Right lobe of liver (tissue), 4 donors: Measurements from ENCODE around the gene TBXA2R.

Experiments
- POLR2A ChIP-seq: fragments of 450-650 bp; IDR thresholded peaks from one replicate; pipeline ENCODE4 v1.6.1; 2017; ENCODE audit warnings: antibody characterized with exemption, mild to moderate bottlenecking
- TF ChIP-seq, protein P1 (sequence below), 4 donors: fragments of 200-600 bp in 3 of 4; fragments of 450-650 bp in 1 of 4; IDR thresholded peaks; one replicate each; pipeline versions ENCODE4 v1.5.1 to v1.8.0; 2016 to 2022; ENCODE audit warnings: antibody characterized with exemption in 4 of 4, mild to moderate bottlenecking in 2 of 4
- donor health status: DM: no; HTN: no; CAD: no.
- donor health status: DM: no; HTN: no; CAD: no.
- donor health status: DM: no; HTN: yes; CAD: no.

DNA sequence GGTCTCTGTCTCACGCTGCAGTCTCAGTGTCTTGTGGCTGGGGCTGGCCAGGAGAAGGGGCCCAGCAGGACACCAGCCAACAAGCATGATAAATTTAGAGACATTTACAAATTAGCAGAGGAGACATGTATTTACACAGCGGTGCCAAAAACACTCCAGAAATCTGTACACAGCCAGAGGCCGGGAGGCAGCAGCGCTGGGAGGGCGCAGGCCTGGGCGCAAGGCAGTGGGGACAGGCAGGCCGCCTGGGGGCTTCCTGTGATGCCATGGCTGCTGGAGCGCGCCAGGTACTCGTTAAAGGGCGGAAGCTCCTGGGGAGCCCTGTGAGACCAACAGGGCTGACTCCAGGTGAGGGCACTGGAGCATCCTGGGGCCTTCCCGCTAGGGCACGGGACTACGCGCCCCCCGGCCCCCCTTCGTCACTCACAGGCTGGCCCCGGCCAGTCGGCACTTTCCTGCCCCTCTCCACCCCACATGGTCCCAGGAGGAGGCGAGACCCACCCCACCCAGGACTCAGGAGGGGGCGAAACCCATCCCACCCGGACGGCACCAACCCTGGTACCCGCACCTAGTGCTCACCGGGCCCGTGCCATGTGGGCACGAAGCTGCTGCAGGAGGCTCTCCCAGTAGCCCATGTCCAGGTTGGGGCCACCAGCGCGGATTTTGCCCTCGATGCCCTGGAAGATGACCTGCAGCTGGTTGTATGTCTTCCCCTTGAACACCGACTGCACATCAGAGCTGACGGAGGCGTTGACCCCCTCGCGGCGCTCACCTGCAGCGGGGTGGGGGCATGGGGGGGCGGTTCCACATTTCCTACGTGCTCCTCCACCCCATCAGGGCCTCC, 7.4 kb upstream of the TBXA2R start:
- TF ChIP-seq, protein P1, sequence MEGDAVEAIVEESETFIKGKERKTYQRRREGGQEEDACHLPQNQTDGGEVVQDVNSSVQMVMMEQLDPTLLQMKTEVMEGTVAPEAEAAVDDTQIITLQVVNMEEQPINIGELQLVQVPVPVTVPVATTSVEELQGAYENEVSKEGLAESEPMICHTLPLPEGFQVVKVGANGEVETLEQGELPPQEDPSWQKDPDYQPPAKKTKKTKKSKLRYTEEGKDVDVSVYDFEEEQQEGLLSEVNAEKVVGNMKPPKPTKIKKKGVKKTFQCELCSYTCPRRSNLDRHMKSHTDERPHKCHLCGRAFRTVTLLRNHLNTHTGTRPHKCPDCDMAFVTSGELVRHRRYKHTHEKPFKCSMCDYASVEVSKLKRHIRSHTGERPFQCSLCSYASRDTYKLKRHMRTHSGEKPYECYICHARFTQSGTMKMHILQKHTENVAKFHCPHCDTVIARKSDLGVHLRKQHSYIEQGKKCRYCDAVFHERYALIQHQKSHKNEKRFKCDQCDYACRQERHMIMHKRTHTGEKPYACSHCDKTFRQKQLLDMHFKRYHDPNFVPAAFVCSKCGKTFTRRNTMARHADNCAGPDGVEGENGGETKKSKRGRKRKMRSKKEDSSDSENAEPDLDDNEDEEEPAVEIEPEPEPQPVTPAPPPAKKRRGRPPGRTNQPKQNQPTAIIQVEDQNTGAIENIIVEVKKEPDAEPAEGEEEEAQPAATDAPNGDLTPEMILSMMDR (IDR thresholded peaks at IDR 0.05) = no peak
- no peak for TF ChIP-seq POLR2A
